Stimulated activated CD8-positive, alpha-beta memory T cell treated with anti-CD3 and anti-CD28 coated beads, Interleukin-7, amount 100 ng/mL, for 24 hours (primary cell): ENCODE data around the gene RNF7.
A peak's percentile ranks its signal among the peaks of the same experiment; 100 is the strongest.
"Not testable (repeated sequence)": the region's sequence is repeated elsewhere in the genome, so short reads cannot be mapped to it uniquely, and the experiment has no call there.

ENCODE experiments used
- DNase-seq: peaks from one replicate; pipeline ENCODE4 v3.0.0-alpha.2; 2020; ENCODE audit warnings: low read depth

RNF7 gene

GRCh38 chr3:141738022-141738890 lies at the start of gene RNF7:
Gene RNF7, plus strand, starts transcription at chr3:141738298. Its CDS starts 44 bp downstream, at chr3:141738342.
- DNase-seq, result peak; percentile 88

DNA sequence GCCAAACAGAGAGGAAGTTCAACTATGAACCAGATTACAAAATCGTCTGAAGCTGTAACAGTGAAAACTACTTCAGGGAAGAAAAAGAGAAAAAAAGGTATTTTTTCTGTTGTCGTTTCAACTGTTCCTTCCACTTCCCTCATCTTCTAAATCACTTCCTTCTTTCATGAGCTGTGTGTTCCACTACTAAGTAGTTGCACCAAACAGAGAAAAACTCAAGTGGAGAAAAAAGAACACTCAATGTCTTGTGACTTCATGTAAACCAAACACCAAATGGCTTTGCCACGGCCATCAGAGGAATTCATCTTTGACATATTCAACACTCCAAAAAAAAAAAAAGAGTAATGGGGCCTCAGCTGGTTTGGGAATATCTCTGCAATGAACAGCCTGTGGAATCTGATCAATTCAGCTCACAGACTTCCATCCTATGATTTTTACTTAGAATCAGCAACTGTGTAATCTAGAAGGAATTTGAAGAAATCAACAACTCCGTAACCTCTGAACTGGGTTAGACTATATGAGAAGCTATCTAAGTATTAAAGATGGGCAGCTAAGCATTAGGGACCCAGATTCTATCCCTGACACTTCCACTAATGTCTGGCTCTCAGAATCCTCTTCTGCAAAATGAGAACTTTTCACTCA lies 47.5 kb upstream of the RNF7 start:
- no peak for DNase-seq

- not testable (repeated sequence) for DNase-seq
Measured at GRCh38 chr3:141691471-141691870, 46.6 kb upstream of the RNF7 start.

GRCh38 chr3:141692973-141693372 lies 45.1 kb upstream of the RNF7 start:
- not testable (repeated sequence) for DNase-seq

GRCh38 chr3:141699324-141699723 lies 38.8 kb upstream of the RNF7 start:
- DNase-seq, result no peak

DNA sequence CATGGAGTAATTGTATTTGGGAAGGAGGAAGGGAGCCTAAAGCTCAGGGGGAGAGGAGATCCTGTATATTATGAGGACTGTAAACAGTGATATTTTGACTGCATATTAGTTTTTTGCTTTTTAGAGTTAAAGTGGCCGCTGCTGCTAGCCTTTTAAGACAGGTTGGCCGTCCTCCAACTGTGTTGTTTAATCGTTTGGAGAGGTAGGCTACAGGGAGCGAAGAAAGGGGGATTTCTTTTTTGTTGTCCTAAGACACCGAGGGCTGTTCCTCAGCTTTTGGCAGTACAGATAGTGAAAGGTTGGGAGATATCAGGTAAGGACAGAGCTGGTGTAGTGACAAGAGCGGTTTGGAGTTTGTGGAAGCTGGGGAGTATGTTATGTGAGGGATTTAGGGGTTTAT lies 38.2 kb upstream of the RNF7 start:
- no peak for DNase-seq

DNA sequence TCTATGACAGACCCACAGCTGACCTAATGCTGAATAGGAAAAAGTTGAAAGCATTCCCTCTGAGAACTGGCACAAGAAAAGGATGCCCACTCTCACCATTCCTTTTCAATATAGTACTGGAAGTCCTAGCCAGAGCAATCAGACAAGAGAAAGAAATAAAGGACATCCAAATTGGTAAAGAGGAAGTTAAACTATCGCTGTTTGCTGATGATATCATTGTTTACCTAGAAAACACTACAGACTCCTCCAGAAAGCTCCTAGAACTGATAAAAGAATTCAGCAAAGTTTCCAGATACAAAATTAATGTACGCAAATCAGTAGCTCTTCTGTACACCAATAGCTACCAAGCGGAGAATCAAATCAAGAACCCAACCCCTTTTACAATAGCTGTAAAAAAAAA lies 34.7 kb upstream of the RNF7 start:
- not testable (repeated sequence) for DNase-seq

GRCh38 chr3:141707741-141708203 lies 30.3 kb upstream of the RNF7 start:
- no peak for DNase-seq

DNA sequence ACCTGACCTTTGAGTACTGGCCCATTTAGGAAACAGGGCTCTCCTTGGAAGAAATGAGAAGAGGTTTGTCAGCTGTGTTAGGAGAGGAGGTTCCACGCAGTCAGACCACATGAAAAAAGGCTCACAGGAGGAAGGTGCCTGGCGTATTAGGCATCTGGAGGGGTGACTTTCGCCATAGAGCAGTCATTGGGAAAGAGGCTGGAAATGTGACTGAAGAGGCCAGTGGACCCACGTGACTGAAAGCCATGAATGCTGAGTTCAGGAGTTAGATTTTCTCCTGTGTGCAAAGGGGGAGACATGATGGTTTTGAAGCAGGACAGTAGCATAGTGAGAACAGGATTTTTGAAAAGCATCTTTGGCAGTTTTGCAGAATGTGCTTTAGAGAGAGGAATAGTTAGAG lies 29.7 kb upstream of the RNF7 start:
- no peak for DNase-seq

GRCh38 chr3:141709126-141709770 lies 28.9 kb upstream of the RNF7 start:
- DNase-seq, result no peak

- DNase-seq, result no peak
Measured at GRCh38 chr3:141710121-141710520, 28.0 kb upstream of the RNF7 start.

- no peak for DNase-seq
Measured at GRCh38 chr3:141710888-141711616, 27.0 kb upstream of the RNF7 start.

- no peak for DNase-seq
Measured at GRCh38 chr3:141714671-141715070, 23.4 kb upstream of the RNF7 start.

- DNase-seq, result no peak
Measured at GRCh38 chr3:141722081-141722480, 16.0 kb upstream of the RNF7 start.

DNA sequence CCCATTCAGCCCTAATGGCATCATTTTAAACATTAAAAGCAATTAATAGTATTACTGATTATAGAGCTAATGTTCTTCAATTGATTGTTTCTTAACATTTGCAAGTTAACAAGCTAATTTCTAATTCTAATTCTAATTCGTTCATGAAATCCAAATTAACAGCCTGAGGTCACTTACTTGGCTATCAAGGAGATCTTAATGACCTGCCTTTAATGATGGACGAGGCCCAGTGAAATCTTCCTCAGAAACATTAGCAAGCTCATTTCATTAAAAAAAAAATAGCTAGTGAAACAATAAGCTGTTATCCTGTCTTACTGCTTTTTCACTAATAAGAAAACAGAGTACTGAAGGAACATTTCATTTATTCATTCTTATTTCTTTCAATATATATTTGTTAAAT lies 15.4 kb upstream of the RNF7 start:
- no peak for DNase-seq

- no peak for DNase-seq
Measured at GRCh38 chr3:141723255-141723654, 14.8 kb upstream of the RNF7 start.

- DNase-seq, result no peak
Measured at GRCh38 chr3:141724186-141724585, 13.9 kb upstream of the RNF7 start.

DNA sequence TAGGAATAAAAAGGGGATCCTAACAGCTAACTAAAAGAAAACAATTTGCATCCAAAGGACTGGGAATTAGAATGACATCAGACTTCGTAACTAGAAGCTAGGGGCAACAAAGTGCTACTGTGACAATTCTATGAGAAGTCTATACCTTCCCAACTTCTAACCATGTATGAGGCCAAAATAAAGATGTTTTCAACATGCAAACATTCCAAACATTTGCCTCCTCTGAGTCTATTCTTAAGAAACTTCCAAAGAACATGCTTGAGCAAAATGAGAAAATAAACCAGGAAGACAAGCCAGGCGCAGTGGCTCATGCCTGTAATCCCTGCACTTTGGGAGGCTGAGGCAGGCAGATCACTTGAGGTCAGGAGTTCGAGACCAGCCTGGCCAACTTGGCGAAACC lies 13.1 kb upstream of the RNF7 start:
- DNase-seq, result no peak

DNA sequence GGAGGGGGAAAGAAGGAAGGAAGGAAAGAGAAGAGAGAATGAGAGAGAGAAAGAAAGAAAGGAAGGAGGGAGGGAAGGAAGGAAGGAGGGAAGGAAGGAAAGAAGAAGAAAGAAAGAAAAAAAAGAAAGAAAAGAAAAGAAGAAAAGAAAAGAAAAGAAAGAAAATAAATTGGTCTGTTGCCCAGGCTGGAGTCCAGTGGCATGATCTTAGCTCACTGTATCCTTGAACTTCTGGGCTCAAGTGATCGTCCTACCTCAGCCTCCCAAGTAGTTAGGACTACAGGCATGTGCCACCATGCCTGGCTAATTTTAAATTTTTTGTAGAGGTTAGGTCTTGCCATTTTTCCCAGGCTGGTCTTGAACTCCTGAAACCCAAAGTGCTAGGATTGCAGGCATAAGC lies 11.6 kb upstream of the RNF7 start:
- DNase-seq, result no peak

DNA sequence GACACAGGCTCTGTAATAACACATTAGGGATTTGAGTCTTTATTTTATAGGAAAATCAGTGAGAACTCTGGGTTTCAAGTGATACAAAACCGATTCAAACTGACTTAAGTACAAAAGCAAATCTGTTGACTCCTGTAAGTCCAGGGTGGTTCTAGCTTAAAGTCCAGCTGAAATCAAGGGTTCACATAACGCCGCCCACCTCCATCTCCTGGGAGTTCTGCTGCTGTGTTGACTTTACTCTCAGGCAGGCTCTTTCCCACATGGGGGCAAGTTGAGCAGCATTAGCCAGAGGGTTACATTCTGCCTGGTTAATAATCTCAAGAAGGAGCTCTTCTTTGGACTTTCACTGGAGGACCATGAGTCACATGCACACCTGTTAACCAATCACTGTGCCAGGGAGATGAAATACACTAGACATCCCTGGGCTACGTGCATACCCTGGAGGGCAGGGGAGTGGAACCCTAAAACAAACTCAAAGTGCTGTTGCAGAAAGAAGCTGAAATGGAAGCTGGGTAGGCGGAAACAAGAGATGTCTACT lies 9.7 kb upstream of the RNF7 start:
- no peak for DNase-seq

DNA sequence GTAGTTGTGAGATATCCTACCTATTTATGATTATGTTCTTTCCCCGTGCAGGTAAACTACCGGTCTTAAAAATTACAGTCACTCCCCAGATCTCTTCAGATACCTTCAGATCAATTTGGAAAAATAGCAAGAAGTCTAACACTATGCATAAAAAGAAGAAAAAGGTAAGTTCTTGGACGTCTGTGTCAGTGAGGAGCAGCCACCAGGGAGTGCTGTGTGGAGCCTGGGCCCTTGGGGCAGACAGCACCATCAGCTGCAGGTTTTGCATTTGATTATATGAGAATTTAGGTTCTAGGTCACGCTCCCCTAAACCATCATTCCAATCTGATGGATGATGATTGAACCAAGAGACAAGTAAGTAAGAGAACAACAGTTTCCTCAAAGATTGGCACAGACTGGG lies 8.9 kb upstream of the RNF7 start:
- DNase-seq, result no peak

DNA sequence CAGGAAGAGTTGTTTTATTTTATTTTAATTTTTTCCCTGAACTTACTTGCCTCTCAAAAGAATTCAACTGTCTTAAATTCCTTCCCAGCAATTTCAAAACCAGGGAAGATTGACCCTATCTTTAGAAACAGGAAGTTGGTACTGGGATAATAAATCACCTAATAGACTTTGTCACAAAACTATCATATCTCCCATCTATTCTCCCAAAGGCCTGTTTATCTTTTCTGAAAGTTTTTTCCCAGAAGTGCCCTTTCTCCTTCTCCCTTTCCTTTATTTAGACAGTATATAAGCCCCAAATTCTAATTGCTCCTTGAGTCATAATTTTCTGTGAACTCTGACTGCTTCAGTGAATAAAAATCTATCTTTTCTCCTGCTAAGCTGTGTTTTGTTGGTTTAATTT lies 2.9 kb upstream of the RNF7 start:
- DNase-seq, result no peak
